ENCODE data around the gene DCLK1. TPM values are rescaled to one million over a fixed set of nuclear protein-coding genes. Genes with fewer than 3 reads are reported as not detected.

Gene DCLK1
- total RNA-seq, 4 donors from 2014 or later = 4.4 to 102 (median 13.3) TPM

DNA sequence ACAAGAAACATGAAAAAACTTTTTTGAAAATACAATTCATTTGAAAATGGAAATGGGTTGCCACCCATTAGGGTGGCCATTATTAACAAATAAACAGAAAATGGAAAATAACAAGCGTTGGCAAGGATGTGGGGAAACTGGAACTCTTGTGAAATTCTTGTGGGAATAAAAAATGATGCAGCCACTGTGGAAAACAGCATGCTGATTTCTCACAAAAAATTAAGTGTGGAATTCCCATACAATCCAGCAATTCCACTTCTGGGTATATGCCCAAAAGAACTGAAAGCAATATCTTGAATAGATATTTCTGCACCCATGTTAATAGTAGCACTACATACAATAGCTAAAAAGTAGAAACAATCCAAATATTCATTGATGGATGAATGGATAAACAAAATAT is 165.2 kb downstream of the DCLK1 start:
- H3K4me3 ChIP-seq = no peak overlapping the region
- peak overlapping the region; percentile 6 to 53 for H3K27ac ChIP-seq
- intact Hi-C loops (cut with DNase I; ENCODE audit: low total_unique reads) = no loop called here
- H3K4me1 ChIP-seq = no peaks in the 10 kb centered on the region
- TF ChIP-seq POLR2A (IDR thresholded peaks at IDR 0.05) (no peak), CTCF (IDR thresholded peaks at IDR 0.05) (no peak)
- no peaks in the 10 kb centered on the region for H3K27me3 ChIP-seq
- no peaks in the 10 kb centered on the region for H3K36me3 ChIP-seq
- H3K9me3 ChIP-seq = no peaks in the 10 kb centered on the region
- DNase-seq = no peak

DNA sequence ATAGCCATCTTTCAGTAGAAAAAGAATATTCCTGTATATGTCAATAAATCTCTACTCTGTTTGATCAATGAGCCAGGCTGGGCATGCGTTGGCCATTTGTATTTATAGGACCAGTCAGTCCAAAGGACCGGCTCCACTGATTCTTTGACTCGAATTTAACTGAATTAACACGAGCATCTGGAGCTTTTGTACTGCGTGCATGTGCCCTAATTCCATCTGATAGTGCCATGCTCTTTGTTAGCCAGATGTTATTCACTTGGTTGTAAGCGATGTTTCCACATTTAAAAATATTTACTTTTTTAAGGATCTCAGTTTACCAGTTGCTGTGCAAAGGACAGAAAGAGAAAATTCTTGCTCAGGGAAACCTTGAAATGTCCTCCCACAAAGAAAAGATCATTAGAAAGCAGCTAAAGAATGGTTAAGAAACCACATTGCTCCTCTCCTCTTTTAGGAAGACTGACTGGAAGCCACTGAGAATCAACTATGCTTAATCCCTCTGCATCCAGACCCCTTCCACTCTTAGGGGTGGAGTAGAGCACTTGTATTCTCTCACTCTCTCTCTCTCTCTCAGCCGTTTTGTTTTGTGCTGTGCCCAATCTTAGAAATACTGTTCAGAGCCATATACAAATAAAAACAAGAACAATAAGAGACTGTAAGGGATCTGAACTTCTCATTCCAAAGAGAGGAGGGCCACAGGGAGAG is 165.8 kb downstream of the DCLK1 start:
- Histone ChIP-seq H3K36me3 (no peaks in the 10 kb centered on the region), H3K4me1 (no peaks in the 10 kb centered on the region), H3K27ac (peak overlapping the region; percentile 6 to 53), H3K9me3 (no peaks in the 10 kb centered on the region), H3K27me3 (no peaks in the 10 kb centered on the region), H3K4me3 (no peak overlapping the region)
- TF ChIP-seq POLR2A (IDR thresholded peaks at IDR 0.05) (no peak), CTCF (IDR thresholded peaks at IDR 0.05) (no peak)
- DNase-seq = no peak
- intact Hi-C loops (cut with DNase I; ENCODE audit: low total_unique reads) = no loop called here

GRCh38 chr13:35964863-35965180 is 166.4 kb downstream of the DCLK1 start:
- TF ChIP-seq CTCF (IDR thresholded peaks at IDR 0.05) (no peak), POLR2A (IDR thresholded peaks at IDR 0.05) (no peak)
- DNase-seq = no peak
- Histone ChIP-seq H3K4me1 (no peaks in the 10 kb centered on the region), H3K36me3 (no peaks in the 10 kb centered on the region), H3K27ac (peak overlapping the region in 1 of 2 donors; percentile 53), H3K27me3 (no peaks in the 10 kb centered on the region), H3K9me3 (no peaks in the 10 kb centered on the region), H3K4me3 (no peak overlapping the region)
- intact Hi-C loops (cut with DNase I; ENCODE audit: low total_unique reads) = no loop called here

- Histone ChIP-seq H3K4me1 (no peaks in the 10 kb centered on the region), H3K9me3 (no peaks in the 10 kb centered on the region), H3K27ac (peak overlapping the region in 1 of 2 donors; percentile 53), H3K27me3 (no peaks in the 10 kb centered on the region), H3K4me3 (no peak overlapping the region), H3K36me3 (no peaks in the 10 kb centered on the region)
- no peak for DNase-seq
- TF ChIP-seq CTCF (IDR thresholded peaks at IDR 0.05) (no peak), POLR2A (IDR thresholded peaks at IDR 0.05) (no peak)
- intact Hi-C loops (cut with DNase I; ENCODE audit: low total_unique reads) = no loop called here
These were observed 166.9 kb downstream of the DCLK1 start for GRCh38 chr13:35964011-35964862.

Data from uterus (tissue), 4 donors.